Panc1 (cell line): ENCODE data around the gene TBC1D22A. TPM values are rescaled to one million over a fixed set of nuclear protein-coding genes. Genes with fewer than 3 reads are reported as not detected.

Experiments used
- ATAC-seq: fragments of 200-7000 bp; cut with Tn5 transposase; 2 replicates; pipeline ENCODE4 v1.9.1; 2020; ENCODE audit warnings: mild to moderate bottlenecking, moderate library complexity
- BruUV-seq: library from RNA; stranded (reverse); fragments of 400-500 nt; replicated peaks from 2 replicates; lab custom pipeline; 2021; lab: Mats Ljungman, UMichigan
- CTCF ChIA-PET: fragments of 300-600 bp; sonication (Branson Sonifier 250); formaldehyde crosslinking; loops from one replicate; lab custom pipeline; 2022; ENCODE audit warnings: antibody characterized with exemption; lab: Charles Lee
- POLR2A ChIA-PET: fragments of 300-600 bp; sonication (Branson Sonifier 250); formaldehyde crosslinking; loops from one replicate; lab custom pipeline; 2022; ENCODE audit warnings: antibody characterized with exemption; lab: Charles Lee
- DNase-seq: peaks from one replicate; pipeline ENCODE4 v3.0.0-alpha.2; 2010; ENCODE audit warnings: low read depth, low spot score
- H3K27ac ChIP-seq: 2 replicates; pipeline ENCODE4 v1.5.1; 2011; ENCODE audit warnings: mild to moderate bottlenecking, low read length, inconsistent platforms
- H3K27me3 ChIP-seq: fragments of 200-500 bp; sonication (Bioruptor generic); 2 replicates; pipeline ENCODE4 v1.6.0; 2014; ENCODE audit warnings: low read length, inconsistent platforms; ENCODE audit not compliant: control insufficient read depth, insufficient read depth
- H3K36me3 ChIP-seq: fragments of 200-500 bp; sonication (Bioruptor generic); 2 replicates; pipeline ENCODE4 v1.5.1; 2014; ENCODE audit warnings: inconsistent platforms, mild to moderate bottlenecking, low read length, moderate library complexity; ENCODE audit not compliant: control insufficient read depth, insufficient read depth
- H3K4me1 ChIP-seq: 2 replicates; pipeline ENCODE4 v1.5.1; 2011; ENCODE audit warnings: inconsistent platforms, mild to moderate bottlenecking, low read length, moderate library complexity; ENCODE audit not compliant: control insufficient read depth, insufficient read depth
- H3K4me3 ChIP-seq, 2 experiments: 2 replicates each; pipeline ENCODE4 v1.5.1; 2011 to 2012; ENCODE audit warnings: low read depth in 2 of 2, low read length in 2 of 2, mild to moderate bottlenecking in 2 of 2, inconsistent platforms in 1 of 2, moderate library complexity in 1 of 2
- H3K9me3 ChIP-seq: fragments of 200-500 bp; sonication (Bioruptor generic); 2 replicates; pipeline ENCODE4 v1.5.1; 2014; ENCODE audit warnings: low read depth, mild to moderate bottlenecking, inconsistent platforms, low read length, moderate library complexity; ENCODE audit not compliant: control insufficient read depth, insufficient read depth
- POLR2AphosphoS5 ChIP-seq: IDR thresholded peaks from 2 replicates; pipeline ENCODE4 v1.6.1; 2012; ENCODE audit warnings: mild to moderate bottlenecking, low read depth, low read length, moderate library complexity
- SIN3A ChIP-seq: IDR thresholded peaks from 2 replicates; pipeline ENCODE4 v1.6.1; 2012; ENCODE audit warnings: low read depth, mild to moderate bottlenecking, low read length, moderate library complexity, borderline replicate concordance; ENCODE audit not compliant: insufficient read depth
- TCF7L2 ChIP-seq: IDR thresholded peaks from 2 replicates; pipeline ENCODE4 v1.6.1; 2011; ENCODE audit warnings: mild to moderate bottlenecking, low read depth, low read length, inconsistent platforms
- in situ Hi-C: cut with HindIII; loops from 2 replicates; pipeline ENCODE4 v1.10.0; 2016; ENCODE audit warnings: low sequenced_read_pairs, low pct_unique_long_range_greater_than_20kb
- intact Hi-C: fragments of 100-400 bp; cut with micrococcal nuclease; formaldehyde crosslinking; loops from one replicate; pipeline ENCODE4 v1.10.0; 2022; ENCODE audit not compliant: unreplicated experiment
- total RNA-seq: library from RNA; stranded (reverse); gene quantifications from one replicate; pipeline ENCODE4 v1.2.1, GENCODE V29; 2021; ENCODE audit not compliant: unreplicated experiment
- TF ChIP-seq, protein P1 (sequence below), 2 experiments: IDR thresholded peaks; 2 replicates each; pipeline ENCODE4 v1.6.1; 2011 to 2012; ENCODE audit warnings: low read depth in 2 of 2, control low read depth in 1 of 2, low read length in 1 of 2, mild to moderate bottlenecking in 1 of 2, moderate library complexity in 1 of 2; ENCODE audit not compliant: insufficient read depth in 1 of 2
- TF ChIP-seq, protein P2 (sequence below): fragments of 450-650 bp; IDR thresholded peaks from 2 replicates; pipeline ENCODE4 v1.5.1; 2017; ENCODE audit warnings: mild to moderate bottlenecking

The TBC1D22A gene
- total RNA-seq, 1 experiment from 2014 or later = 28.7 TPM

DNA sequence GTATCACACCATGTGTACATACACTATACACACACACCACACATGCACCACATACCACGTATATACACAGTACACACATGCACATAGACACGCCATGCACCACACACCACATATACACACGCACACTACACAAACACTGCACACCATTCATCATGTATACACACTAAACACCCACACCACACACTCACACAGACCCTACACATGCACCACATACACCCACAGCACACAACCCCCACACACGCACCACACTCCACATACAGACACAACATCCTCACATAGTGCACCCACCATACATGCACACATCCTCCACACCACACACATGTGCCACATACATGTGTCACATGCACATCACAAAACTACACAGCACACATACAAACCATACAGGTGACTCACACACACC is 397.1 kb downstream of the TBC1D22A start:
- H3K36me3 ChIP-seq = no peaks in the 10 kb centered on the region
- ChIA-PET CTCF (no interaction called here), POLR2A (no interaction called here)
- no peaks in the 10 kb centered on the region for H3K27me3 ChIP-seq
- TF ChIP-seq, protein P1, sequence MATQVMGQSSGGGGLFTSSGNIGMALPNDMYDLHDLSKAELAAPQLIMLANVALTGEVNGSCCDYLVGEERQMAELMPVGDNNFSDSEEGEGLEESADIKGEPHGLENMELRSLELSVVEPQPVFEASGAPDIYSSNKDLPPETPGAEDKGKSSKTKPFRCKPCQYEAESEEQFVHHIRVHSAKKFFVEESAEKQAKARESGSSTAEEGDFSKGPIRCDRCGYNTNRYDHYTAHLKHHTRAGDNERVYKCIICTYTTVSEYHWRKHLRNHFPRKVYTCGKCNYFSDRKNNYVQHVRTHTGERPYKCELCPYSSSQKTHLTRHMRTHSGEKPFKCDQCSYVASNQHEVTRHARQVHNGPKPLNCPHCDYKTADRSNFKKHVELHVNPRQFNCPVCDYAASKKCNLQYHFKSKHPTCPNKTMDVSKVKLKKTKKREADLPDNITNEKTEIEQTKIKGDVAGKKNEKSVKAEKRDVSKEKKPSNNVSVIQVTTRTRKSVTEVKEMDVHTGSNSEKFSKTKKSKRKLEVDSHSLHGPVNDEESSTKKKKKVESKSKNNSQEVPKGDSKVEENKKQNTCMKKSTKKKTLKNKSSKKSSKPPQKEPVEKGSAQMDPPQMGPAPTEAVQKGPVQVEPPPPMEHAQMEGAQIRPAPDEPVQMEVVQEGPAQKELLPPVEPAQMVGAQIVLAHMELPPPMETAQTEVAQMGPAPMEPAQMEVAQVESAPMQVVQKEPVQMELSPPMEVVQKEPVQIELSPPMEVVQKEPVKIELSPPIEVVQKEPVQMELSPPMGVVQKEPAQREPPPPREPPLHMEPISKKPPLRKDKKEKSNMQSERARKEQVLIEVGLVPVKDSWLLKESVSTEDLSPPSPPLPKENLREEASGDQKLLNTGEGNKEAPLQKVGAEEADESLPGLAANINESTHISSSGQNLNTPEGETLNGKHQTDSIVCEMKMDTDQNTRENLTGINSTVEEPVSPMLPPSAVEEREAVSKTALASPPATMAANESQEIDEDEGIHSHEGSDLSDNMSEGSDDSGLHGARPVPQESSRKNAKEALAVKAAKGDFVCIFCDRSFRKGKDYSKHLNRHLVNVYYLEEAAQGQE (IDR thresholded peaks at IDR 0.05; ENCODE audit: insufficient read depth in 1 of 2, low read depth in 2 of 2, low read length in 1 of 2) = no peak
- no peak for TF ChIP-seq SIN3A
- TF ChIP-seq TCF7L2 = no peak
- TF ChIP-seq, protein P2, sequence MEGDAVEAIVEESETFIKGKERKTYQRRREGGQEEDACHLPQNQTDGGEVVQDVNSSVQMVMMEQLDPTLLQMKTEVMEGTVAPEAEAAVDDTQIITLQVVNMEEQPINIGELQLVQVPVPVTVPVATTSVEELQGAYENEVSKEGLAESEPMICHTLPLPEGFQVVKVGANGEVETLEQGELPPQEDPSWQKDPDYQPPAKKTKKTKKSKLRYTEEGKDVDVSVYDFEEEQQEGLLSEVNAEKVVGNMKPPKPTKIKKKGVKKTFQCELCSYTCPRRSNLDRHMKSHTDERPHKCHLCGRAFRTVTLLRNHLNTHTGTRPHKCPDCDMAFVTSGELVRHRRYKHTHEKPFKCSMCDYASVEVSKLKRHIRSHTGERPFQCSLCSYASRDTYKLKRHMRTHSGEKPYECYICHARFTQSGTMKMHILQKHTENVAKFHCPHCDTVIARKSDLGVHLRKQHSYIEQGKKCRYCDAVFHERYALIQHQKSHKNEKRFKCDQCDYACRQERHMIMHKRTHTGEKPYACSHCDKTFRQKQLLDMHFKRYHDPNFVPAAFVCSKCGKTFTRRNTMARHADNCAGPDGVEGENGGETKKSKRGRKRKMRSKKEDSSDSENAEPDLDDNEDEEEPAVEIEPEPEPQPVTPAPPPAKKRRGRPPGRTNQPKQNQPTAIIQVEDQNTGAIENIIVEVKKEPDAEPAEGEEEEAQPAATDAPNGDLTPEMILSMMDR = no peak
- no peak for TF ChIP-seq POLR2AphosphoS5
- in situ Hi-C loops = no loop called here
- no TSS peak for BruUV-seq
- ATAC-seq (no peak), DNase-seq (no peak)
- H3K9me3 ChIP-seq = no peaks in the 10 kb centered on the region
- H3K4me1 ChIP-seq = no peaks in the 10 kb centered on the region
- intact Hi-C loops = no loop called here
- no peak overlapping the region for H3K4me3 ChIP-seq
- no peak overlapping the region for H3K27ac ChIP-seq

GRCh38 chr22:47160141-47160541 is 397.7 kb downstream of the TBC1D22A start:
- H3K4me3 ChIP-seq = no peak overlapping the region
- no peaks in the 10 kb centered on the region for H3K9me3 ChIP-seq
- in situ Hi-C loops (no loop called here), intact Hi-C loops (no loop called here)
- DNase-seq (no peak), ATAC-seq (no peak)
- no peak overlapping the region for H3K27ac ChIP-seq
- TF ChIP-seq SIN3A = no peak
- TF ChIP-seq, protein P2 = no peak
- no peak for TF ChIP-seq TCF7L2
- TF ChIP-seq POLR2AphosphoS5 = no peak
- TF ChIP-seq, protein P1 (IDR thresholded peaks at IDR 0.05; ENCODE audit: insufficient read depth in 1 of 2, low read depth in 2 of 2, low read length in 1 of 2) = no peak
- no TSS peak for BruUV-seq
- CTCF ChIA-PET = no interaction called here
- POLR2A ChIA-PET = no interaction called here
- no peaks in the 10 kb centered on the region for H3K36me3 ChIP-seq
- no peaks in the 10 kb centered on the region for H3K27me3 ChIP-seq
- no peaks in the 10 kb centered on the region for H3K4me1 ChIP-seq
